PFSK-1 (cell line): ENCODE measurements around the gene SINHCAF.

Source experiments
- FOXP2 ChIP-seq: optimal IDR thresholded peaks from 2 replicates; pipeline ENCODE3; 2011; ENCODE audit warnings: borderline replicate concordance, control low read depth, inconsistent platforms; ENCODE audit not compliant: insufficient read depth; ENCODE audit errors: extremely low read length, extremely low read depth
- POLR2AphosphoS5 ChIP-seq: IDR thresholded peaks from 2 replicates; pipeline ENCODE4 v1.6.1; 2012; ENCODE audit warnings: low read depth, mild to moderate bottlenecking, control low read depth, low read length, moderate library complexity
- REST ChIP-seq, 2 experiments: IDR thresholded peaks; 2 replicates each; pipeline versions ENCODE4 v1.6.1 to v1.8.0; 2011 to 2012; ENCODE audit warnings: low read depth in 2 of 2, low read length in 2 of 2, control low read depth in 1 of 2, inconsistent platforms in 1 of 2, mild to moderate bottlenecking in 1 of 2, moderate library complexity in 1 of 2; ENCODE audit not compliant: insufficient read depth in 1 of 2
- SIN3A ChIP-seq: IDR thresholded peaks from 2 replicates; pipeline ENCODE4 v1.6.1; 2012; ENCODE audit warnings: mild to moderate bottlenecking, low read length, moderate library complexity, borderline replicate concordance; ENCODE audit not compliant: insufficient read depth
- TAF1 ChIP-seq: IDR thresholded peaks from 2 replicates; pipeline ENCODE4 v1.6.1; 2012; ENCODE audit warnings: low read length, control low read depth, borderline replicate concordance; ENCODE audit not compliant: insufficient read depth

SINHCAF gene

GRCh38 chr12:31324116-31324844 is 1.7 kb downstream of the SINHCAF start:
- TF ChIP-seq SIN3A = no peak
- no peak for TF ChIP-seq FOXP2
- TF ChIP-seq TAF1 = no peak

- TF ChIP-seq FOXP2 = no peak
- peak; percentile 42; the same call in 1 of the 2 replicates for TF ChIP-seq SIN3A
These were observed 2.4 kb downstream of the SINHCAF start for GRCh38 chr12:31323391-31324115.

GRCh38 chr12:31322801-31323207 is 3.1 kb downstream of the SINHCAF start:
- TF ChIP-seq TAF1 (no peak), SIN3A (peak; percentile 2; the same call in 1 of the 2 replicates)

GRCh38 chr12:31321897-31322228 is 4.1 kb downstream of the SINHCAF start:
- TF ChIP-seq REST (IDR thresholded peaks at IDR 0.05; ENCODE audit: insufficient read depth in 1 of 2, low read depth in 2 of 2, low read length in 2 of 2) (no peak), POLR2AphosphoS5 (no peak), FOXP2 (no peak), SIN3A (no peak), TAF1 (no peak)

- TF ChIP-seq SIN3A (no peak), TAF1 (no peak), POLR2AphosphoS5 (no peak), REST (IDR thresholded peaks at IDR 0.05; ENCODE audit: insufficient read depth in 1 of 2, low read depth in 2 of 2, low read length in 2 of 2) (no peak), FOXP2 (no peak)
These were observed 4.6 kb downstream of the SINHCAF start for GRCh38 chr12:31321186-31321896.

- TF ChIP-seq POLR2AphosphoS5 (no peak), REST (IDR thresholded peaks at IDR 0.05; ENCODE audit: insufficient read depth in 1 of 2, low read depth in 2 of 2, low read length in 2 of 2) (no peak), TAF1 (no peak), SIN3A (no peak), FOXP2 (no peak)
These were observed 7.2 kb downstream of the SINHCAF start for GRCh38 chr12:31318657-31319269.
